ENCODE results near the gene FGD5.

GRCh38 chr3:14771593-14772497, 46.9 kb upstream of the FGD5 start:
- no peak for TF ChIP-seq POLR2A (IDR thresholded peaks at IDR 0.05)
- TF ChIP-seq, protein P1, sequence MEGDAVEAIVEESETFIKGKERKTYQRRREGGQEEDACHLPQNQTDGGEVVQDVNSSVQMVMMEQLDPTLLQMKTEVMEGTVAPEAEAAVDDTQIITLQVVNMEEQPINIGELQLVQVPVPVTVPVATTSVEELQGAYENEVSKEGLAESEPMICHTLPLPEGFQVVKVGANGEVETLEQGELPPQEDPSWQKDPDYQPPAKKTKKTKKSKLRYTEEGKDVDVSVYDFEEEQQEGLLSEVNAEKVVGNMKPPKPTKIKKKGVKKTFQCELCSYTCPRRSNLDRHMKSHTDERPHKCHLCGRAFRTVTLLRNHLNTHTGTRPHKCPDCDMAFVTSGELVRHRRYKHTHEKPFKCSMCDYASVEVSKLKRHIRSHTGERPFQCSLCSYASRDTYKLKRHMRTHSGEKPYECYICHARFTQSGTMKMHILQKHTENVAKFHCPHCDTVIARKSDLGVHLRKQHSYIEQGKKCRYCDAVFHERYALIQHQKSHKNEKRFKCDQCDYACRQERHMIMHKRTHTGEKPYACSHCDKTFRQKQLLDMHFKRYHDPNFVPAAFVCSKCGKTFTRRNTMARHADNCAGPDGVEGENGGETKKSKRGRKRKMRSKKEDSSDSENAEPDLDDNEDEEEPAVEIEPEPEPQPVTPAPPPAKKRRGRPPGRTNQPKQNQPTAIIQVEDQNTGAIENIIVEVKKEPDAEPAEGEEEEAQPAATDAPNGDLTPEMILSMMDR (IDR thresholded peaks at IDR 0.05) = no peak
